Fibroblast of skin of right biceps (primary cell): ENCODE results near the gene TCFL5.

Experiments
- DNase-seq: peaks from one replicate; pipeline ENCODE4 v3.0.0-alpha.2; 2013

The TCFL5 gene

GRCh38 chr20:62832212-62832922 is 29.3 kb downstream of the TCFL5 start:
- DNase-seq = no peak

- no peak for DNase-seq
Observed at GRCh38 chr20:62831854-62832211, 29.8 kb downstream of the TCFL5 start.

DNA sequence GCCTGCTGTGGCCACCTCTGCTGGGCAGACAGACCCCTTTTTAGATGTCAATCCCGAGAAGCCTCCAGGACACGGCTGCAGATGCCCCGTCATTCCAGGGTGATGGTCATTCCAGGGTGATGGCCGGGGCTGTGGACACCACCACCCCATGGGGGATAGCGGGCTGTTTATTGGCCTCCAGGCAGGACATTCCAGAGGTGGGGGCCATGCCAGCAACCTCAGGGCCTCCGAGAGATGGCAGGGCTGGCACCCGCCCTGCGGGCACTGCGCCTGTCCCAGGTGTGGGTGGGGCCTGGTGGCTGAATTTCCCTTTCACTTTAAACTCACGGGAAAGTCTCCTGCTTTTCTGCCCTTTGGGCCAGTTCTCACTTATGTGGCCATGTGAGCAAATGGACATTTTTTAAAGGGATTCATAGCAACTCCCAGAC is 30.2 kb downstream of the TCFL5 start:
- DNase-seq = no peak

DNA sequence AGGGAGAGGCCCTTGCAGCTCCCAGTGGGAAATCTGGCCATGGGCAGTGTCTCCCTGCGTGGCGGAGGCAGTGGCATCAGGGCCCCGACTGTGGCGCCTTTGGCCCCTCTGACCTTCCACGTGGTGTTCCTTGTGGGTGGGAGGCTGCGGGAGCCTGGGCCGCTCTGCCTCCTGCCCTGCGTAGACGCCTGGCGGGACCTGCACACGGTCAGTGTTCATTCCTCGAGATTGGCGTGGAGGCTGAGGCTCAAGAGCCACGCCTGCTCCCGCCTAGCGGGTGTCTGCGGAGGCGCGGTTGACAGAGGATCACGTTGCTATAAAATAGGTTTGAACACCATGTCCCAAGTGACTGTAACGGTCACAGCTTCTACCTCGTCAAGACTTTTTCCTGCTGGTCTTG is 30.8 kb downstream of the TCFL5 start:
- no peak for DNase-seq

DNA sequence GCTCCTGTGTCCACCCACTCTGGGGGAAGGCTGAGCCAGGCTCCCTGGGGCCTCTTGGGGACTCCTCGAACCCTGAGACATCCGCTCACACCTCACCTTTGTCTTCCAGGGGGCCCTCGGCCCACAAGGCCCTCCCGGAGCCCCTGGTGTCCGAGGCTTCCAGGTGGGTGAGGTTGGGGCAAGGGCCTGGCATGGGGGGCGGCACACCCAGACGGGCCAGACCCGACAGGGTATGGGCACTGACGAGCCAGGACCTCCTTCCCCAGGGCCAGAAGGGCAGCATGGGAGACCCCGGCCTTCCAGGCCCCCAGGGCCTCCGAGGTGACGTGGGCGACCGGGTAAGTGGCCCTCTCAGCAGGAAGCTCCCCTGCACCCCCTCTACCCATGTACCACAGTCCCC is 31.4 kb downstream of the TCFL5 start:
- DNase-seq = no peak

DNA sequence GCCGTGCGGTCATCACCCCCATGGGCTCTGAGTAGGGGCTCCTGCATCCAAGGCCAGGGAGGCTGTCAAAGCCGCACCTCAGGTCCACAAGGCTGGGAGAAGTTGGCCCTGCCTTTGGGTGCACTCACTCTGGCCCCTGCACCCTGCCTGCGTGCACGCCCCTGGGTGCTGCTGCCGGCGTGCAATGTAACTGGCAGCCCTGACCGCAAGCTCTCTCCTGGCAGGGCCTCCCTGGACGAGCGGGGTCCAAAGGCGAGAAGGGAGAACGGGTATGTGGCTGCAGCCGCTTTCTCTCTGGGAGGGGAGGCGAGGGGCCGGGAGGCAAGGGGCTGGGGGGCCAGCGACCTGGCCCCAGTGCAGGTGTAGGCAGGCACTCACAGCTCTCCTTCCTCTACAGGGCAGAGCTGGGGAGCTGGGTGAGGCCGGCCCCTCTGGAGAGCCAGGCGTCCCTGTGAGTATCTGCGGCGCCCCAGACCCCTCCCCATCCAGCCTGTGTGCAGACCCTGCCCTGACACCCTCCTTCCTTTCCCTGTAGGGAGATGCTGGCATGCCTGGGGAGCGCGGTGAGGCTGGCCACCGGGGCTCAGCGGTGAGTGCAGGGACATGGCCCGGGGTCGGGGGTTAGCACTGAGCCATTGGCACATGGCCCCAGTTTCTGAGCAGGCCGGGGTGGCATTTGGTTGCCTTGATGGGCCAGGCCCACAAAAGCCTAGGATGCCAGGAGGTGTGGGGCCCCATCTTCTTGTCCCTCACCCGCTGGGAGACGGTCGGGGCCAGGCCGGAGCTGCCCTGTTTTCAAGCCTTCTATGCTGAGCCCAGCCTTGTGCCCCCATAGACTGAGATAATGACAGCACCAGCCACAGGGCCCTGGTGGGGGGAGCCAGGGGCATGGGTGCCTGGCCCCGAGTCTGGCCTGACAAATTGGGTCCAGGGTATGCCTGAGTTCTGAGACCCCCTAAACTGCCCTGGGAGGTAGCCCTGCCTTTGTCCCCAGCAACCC is 32.1 kb downstream of the TCFL5 start:
- no peak for DNase-seq

GRCh38 chr20:62828511-62829230 is 33.0 kb downstream of the TCFL5 start:
- DNase-seq = no peak

DNA sequence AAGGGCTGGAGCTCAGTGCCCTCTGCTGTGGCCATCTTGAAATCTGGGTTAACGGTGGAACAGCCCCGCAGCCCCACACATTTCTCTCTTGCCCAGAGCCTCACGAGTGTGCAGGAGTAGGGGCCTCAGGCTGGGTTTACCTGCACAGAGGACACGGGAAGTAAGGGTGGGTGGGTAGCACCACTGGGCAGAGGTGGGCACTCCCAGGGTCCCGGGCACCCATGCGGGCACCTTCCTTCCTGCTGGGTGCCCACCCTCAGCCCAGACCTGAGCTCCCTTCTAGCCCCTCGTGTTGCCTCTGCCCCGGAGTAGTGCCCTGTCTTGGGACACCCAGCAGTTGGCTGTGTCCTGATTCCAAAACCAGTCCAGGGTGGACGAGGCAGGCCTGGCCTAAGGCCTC is 33.6 kb downstream of the TCFL5 start:
- DNase-seq = no peak

DNA sequence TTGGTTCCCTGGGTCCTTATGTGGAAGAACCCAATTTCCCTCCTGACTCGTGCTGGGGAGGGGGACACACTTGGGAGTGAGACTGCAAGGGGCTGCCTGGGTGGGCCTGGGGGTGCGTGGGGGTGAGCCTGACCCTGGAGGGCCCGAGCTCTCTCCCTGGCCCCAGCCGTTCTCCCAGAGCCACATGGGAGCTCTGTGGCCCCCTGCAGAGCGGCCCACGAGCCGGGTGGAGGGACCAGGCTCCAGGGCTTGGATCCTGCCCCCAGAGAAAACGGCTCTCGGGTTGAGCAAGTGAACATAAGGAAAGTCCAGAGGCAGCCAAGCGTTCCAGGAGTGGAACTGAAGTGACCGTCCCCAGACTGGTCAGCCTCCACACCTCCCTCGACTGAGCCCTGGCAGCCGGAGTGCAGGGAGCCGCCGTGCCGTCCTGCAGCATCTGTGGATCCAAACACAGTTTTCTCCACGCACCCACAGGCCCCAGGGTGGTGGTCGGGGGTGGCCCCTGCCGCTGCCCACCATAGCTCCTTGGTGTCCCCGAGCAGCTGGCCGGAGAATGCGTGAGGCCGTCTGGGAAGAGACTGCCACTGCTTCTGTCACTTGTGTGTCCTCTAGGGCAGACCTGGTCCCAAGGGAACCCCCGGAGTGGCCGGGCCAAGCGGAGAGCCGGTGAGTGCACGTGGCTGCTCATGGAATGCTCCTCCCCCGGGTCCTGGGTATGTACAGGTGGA is 34.1 kb downstream of the TCFL5 start:
- DNase-seq = no peak

GRCh38 chr20:62826646-62827310 is 34.8 kb downstream of the TCFL5 start:
- DNase-seq = no peak

- no peak for DNase-seq
Observed at GRCh38 chr20:62825986-62826645, 35.5 kb downstream of the TCFL5 start.

GRCh38 chr20:62825333-62825985 is 36.2 kb downstream of the TCFL5 start:
- DNase-seq = no peak

DNA sequence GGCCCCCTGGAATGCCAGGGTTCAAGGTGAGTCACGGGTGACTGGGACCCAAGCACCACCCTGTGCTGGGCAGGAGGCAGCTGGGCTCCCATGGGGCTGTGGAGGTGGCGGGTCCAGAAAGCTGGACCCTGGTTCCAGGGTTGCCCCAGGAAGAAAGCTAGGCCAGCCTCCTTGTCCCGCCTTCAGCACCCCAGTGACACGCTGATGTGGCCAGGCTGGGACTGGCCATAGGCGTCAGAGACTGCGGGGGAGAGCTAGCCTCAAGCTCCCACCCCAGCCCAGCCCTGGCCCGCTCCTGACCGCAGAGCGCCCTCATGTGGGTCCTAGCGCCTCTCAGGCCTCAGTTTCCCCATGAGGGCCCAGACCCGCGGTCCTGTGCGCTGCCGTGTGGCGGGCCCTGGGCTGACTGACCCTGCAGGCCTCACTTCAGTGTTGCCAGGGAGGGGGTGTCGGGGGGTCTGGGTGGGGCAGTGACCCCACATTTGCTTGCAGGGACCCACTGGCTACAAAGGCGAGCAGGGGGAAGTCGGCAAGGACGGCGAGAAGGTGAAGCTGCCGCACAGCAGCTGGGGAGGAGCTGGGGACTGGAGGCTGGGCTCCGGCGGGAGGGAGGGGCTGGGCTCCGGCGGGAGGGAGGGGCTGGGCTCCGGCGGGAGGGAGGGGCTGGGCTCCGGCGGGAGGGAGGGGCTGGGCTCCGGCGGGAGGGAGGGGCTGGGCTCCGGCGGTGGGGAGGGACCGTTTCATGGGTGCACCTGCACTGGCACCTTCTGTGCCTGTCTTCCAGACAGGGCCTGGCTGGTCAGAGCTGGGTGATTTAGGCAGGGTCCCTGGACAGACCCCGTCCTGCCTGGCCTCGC is 36.9 kb downstream of the TCFL5 start:
- peak; percentile 47 for DNase-seq

DNA sequence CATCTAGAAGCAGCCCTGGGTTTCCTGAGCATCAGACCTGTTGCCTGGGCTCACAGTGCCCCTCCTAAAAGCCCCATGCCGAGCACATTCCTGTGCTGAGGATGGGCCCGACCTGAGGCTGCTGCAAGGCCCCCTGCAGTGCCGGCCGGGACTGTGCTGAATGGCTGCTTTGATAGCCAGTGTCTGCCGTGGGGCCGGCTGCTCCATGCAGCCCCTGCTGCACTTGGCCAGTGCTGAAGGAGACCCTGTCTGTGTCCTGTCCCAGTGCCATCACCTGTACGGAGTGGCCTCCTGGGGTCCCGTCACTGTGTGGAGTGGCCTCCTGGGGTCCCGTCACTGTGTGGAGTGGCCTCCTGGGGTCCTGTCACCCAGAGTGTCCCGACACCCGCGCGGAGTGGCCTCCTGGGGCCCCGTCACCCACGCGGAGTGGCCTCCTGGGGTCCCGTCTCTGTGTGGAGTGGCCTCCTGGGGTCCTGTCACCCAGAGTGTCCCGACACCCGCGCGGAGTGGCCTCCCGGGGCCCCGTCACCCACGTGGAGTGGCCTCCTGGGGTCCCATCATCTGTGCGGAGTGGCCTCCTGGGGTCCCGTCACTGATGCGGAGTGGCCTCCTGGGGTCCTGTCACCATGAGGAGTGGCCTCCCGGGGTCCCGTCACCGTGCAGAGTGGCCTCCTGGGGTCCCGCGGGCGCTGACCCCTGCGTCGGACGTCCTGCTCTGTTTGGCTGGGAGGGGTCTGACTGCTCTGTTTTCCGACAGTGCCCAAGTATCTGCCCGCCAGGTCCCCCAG is 37.7 kb downstream of the TCFL5 start:
- no peak for DNase-seq

DNA sequence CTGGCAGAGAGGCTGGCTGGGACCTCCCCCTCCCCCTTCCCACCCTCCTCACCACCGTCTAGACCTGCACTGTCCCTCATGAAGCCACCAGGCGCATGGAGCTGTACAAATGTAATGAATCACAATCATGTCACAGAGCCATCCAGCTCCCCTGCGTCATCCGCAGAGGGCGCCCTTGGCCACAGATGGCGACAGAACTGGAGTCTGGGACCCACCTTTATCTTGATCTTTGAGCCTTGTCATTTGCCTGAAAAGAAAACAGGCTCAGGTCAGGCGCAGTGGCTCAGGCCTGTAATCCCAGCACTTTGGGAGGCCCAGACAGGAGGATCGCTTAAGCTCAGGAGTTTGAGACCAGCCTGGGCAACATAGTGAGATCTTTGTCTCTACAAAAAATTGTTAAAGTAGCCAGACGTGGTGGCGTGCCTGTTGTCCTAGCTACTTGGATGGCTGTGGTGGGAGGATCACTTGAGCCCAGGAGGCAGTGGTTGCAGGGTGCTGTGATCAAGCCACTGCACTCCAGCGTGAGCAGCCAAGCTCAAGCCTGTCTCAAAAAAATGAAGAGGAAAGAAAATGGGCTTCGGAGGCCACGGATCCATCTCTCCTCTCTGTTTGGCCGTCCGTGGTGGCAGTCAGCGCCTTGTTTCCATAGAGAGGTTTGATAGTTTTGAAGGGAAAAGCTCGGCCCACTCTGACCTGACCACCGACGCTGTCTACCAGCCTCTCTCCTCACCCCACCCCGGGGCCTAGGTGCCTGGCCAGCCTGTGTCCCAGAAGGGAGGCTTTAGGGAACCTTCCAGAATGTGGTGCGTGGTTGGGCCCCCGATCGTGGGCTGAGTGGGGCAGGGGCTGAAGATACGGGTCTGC is 38.6 kb downstream of the TCFL5 start:
- DNase-seq = peak; percentile 51

- DNase-seq = no peak
Observed at GRCh38 chr20:62822239-62822787, 39.3 kb downstream of the TCFL5 start.

DNA sequence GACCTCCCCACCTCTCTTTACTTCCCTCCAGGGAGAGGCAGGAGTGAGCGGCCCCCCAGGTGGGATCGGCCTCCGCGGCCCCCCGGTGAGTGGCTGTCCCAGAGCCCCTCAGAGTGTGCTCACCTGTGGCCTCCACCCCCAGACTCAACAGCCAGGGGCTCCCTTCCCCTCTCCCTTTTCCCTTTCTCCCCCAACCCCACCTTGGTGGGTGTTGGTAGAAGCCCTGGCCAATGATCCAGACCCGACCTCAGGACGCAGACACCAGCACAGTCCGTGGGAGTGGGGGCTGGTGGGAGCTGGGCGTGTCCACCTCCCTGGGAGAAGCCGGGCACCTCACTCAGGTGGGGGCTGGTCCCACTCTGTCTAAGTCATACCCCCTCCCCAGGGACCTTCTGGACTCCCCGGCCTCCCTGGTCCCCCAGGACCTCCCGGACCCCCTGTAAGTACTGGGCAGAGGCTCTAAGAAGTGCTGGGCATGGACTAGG is 39.9 kb downstream of the TCFL5 start:
- no peak for DNase-seq
